Stimulated activated memory B cell treated with anti-CD40 and anti-IgM and Interleukin-4, amounts not matched to agents 10 μg/mL and 1 μg/mL and 100 μg/mL, for 72 hours (primary cell): Measurements from ENCODE around the gene FER1L5.
"Not testable (repeated sequence)": the region's sequence is repeated elsewhere in the genome, so short reads cannot be mapped to it uniquely, and the experiment has no call there.

Source experiments
- ATAC-seq: fragments of 150-1000 bp; cut with Tn5 transposase; 2 replicates; pipeline ENCODE4 v1.10.0; 2021
- H3K27ac Mint-ChIP-seq: one replicate; pipeline ENCODE4 v1.8.0; 2022; ENCODE audit warnings: mild to moderate bottlenecking, mixed read lengths
- H3K27me3 Mint-ChIP-seq: one replicate; pipeline ENCODE4 v1.8.0; 2022; ENCODE audit warnings: mixed read lengths
- H3K36me3 Mint-ChIP-seq: one replicate; pipeline ENCODE4 v1.8.0; 2022; ENCODE audit warnings: mixed read lengths
- H3K4me1 Mint-ChIP-seq: one replicate; pipeline ENCODE4 v1.8.0; 2022; ENCODE audit warnings: mixed read lengths
- H3K4me3 Mint-ChIP-seq: one replicate; pipeline ENCODE4 v1.8.0; 2022; ENCODE audit warnings: mild to moderate bottlenecking, moderate library complexity, mixed read lengths
- H3K9me3 Mint-ChIP-seq: one replicate; pipeline ENCODE4 v1.8.0; 2022; ENCODE audit warnings: mixed read lengths

The FER1L5 gene

GRCh38 chr2:96655526-96655925, 13.0 kb downstream of the FER1L5 start:
- H3K9me3 Mint-ChIP-seq = no peaks in the 10 kb centered on the region
- H3K36me3 Mint-ChIP-seq = no peaks in the 10 kb centered on the region
- ATAC-seq = no peak
- H3K27me3 Mint-ChIP-seq = peaks cover 11% of the 10 kb centered on the region
- H3K27ac Mint-ChIP-seq = no peak overlapping the region
- H3K4me3 Mint-ChIP-seq = no peak overlapping the region
- no peaks in the 10 kb centered on the region for H3K4me1 Mint-ChIP-seq

DNA sequence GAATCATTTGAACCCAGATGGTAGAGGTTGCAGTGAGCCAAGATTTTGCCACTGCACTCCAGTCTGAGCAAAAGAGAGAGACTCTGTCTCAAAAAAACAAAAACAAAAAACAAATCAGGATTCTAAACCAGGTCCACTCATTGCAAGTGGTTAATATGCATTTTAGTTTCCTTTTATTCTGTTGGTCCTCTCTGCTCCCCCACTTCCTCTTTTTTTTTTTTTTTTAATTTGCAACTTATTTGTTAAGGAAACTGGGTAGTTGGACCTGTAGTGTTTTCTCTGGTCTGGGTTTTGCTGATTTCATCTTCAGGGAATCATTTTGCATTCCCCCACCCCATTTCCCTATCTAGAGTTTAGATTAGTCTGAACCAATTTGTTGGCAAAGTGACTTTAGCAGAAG, 14.0 kb downstream of the FER1L5 start:
- no peaks in the 10 kb centered on the region for H3K4me1 Mint-ChIP-seq
- peaks cover 1% of the 10 kb centered on the region for H3K27me3 Mint-ChIP-seq
- no peaks in the 10 kb centered on the region for H3K9me3 Mint-ChIP-seq
- no peak for ATAC-seq
- no peak overlapping the region for H3K27ac Mint-ChIP-seq
- no peak overlapping the region for H3K4me3 Mint-ChIP-seq
- H3K36me3 Mint-ChIP-seq = no peaks in the 10 kb centered on the region

GRCh38 chr2:96661324-96661723, 18.8 kb downstream of the FER1L5 start:
- ATAC-seq = no peak
- no peak overlapping the region for H3K4me3 Mint-ChIP-seq
- H3K36me3 Mint-ChIP-seq = no peaks in the 10 kb centered on the region
- no peaks in the 10 kb centered on the region for H3K4me1 Mint-ChIP-seq
- H3K9me3 Mint-ChIP-seq = no peaks in the 10 kb centered on the region
- no peaks in the 10 kb centered on the region for H3K27me3 Mint-ChIP-seq
- no peak overlapping the region for H3K27ac Mint-ChIP-seq

DNA sequence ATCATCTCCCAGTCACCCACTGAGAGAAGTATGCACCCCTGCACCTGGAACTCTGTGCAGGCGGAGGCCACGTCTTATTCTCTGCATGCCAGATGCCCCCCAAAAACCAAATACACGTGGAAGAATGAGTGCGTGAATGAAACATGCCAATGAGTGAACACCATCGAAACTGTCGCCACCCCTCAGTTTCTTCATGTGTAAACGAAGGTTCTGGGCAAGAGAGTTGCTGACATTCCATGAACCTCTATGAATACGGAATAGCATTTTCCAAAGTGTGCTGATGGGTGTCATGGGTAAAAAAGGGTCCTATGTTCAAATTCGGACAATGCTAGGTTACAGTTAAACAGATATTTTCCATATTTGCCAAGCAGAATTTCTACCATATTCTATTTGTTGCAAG, 19.8 kb downstream of the FER1L5 start:
- Mint-ChIP-seq H3K9me3 (no peaks in the 10 kb centered on the region), H3K4me3 (no peak overlapping the region), H3K27me3 (no peaks in the 10 kb centered on the region), H3K4me1 (no peaks in the 10 kb centered on the region), H3K36me3 (no peaks in the 10 kb centered on the region), H3K27ac (no peak overlapping the region)
- ATAC-seq = no peak

DNA sequence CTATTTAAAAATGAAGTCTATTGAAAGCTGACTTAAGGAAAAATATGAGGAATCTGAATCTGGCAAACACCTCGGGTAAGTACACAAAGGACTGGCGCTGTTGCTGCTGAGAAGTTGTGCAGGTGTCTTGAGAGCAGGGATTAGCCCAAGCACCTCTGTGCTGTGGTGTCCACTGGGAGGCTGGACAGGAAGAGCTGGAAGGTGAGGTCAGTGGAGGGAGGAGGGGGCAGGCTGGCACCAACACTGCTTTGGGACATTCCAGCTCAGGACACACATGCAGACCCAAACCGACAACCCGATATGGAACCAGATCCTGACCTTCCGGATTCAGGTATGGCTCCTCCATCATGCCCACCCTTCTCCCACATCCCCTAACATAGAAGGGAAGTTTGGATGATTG, 20.6 kb downstream of the FER1L5 start:
- H3K36me3 Mint-ChIP-seq = no peaks in the 10 kb centered on the region
- H3K9me3 Mint-ChIP-seq = no peaks in the 10 kb centered on the region
- no peak for ATAC-seq

DNA sequence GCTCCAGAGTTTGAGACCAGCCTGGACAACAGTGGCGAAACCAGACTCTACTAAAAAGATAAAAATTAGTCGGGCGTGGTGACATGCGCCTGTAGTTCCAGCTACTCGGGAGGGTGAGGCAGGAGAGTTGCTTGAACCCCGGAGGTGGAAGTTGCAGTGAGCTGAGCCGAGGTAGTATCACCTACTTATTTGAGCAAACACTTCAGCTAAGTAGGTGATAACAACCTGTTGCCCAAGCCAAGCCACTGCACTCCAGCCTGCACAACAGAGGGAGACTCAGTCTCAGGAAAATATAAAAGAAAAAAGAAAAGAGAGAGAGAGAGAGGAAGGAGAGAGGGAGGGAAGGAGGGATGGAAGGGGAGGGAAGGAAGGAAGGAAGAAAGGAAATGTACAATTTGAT, 21.3 kb downstream of the FER1L5 start:
- Mint-ChIP-seq H3K27me3 (peaks cover under 1% of the 10 kb centered on the region), H3K4me1 (no peaks in the 10 kb centered on the region), H3K36me3 (no peaks in the 10 kb centered on the region), H3K4me3 (no peak overlapping the region), H3K9me3 (no peaks in the 10 kb centered on the region), H3K27ac (no peak overlapping the region)
- no peak for ATAC-seq

More for the DNA sequence above, 20.6 kb downstream of the FER1L5 start:
- Mint-ChIP-seq H3K4me3 (no peak overlapping the region), H3K4me1 (no peaks in the 10 kb centered on the region), H3K27me3 (no peaks in the 10 kb centered on the region), H3K27ac (no peak overlapping the region)

DNA sequence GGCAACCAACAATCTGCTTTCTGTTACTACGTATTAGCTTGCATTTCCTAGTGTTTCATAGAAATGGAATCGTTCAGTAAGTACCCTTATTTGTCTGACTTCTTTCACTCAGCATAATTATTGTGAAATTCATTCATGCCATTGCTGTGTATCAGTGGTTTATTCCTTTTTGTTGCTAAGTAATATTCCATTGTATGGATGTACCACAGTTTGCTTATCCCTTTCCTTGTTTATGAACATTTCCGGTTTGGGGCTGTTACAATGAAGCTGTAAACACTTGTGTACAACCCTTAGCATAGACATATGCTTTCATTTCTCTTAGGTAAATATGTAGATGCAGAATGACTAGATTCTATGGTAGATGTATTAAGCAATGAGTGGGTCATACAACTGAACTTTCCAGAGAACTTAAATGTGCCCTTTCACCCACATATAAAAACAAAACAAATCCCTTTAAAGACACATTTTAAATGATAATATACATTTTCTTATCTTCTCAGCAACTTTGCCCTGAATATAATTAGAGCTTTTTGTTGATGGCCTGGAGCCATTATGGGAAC, 21.9 kb downstream of the FER1L5 start:
- H3K27ac Mint-ChIP-seq = no peak overlapping the region
- peaks cover 7% of the 10 kb centered on the region for H3K27me3 Mint-ChIP-seq
- H3K9me3 Mint-ChIP-seq = no peaks in the 10 kb centered on the region
- no peak overlapping the region for H3K4me3 Mint-ChIP-seq
- no peak for ATAC-seq
- no peaks in the 10 kb centered on the region for H3K4me1 Mint-ChIP-seq
- no peaks in the 10 kb centered on the region for H3K36me3 Mint-ChIP-seq

GRCh38 chr2:96665083-96665569, 22.6 kb downstream of the FER1L5 start:
- ATAC-seq = no peak
- H3K4me3 Mint-ChIP-seq = no peak overlapping the region
- no peaks in the 10 kb centered on the region for H3K9me3 Mint-ChIP-seq
- no peaks in the 10 kb centered on the region for H3K36me3 Mint-ChIP-seq
- no peaks in the 10 kb centered on the region for H3K4me1 Mint-ChIP-seq
- no peak overlapping the region for H3K27ac Mint-ChIP-seq
- H3K27me3 Mint-ChIP-seq = peaks cover 7% of the 10 kb centered on the region

DNA sequence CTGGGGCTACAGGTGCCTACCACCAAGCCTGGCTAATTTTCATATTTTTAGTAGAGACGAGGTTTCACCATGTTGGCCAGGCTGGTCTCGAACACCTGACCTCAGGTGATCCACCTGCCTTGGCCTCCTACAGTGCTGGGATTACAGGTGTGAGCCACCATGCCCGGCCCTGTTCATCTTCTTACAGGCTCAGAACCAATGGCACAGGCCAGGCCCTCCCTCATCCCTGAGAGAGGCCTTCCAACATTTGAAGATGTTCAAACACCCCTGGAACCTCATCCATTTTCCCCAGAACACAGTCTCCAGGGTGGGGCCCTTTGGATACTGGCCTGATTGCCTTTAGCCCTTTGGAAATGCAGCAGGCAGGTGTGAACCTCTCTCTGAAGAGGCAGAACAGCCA, 23.2 kb downstream of the FER1L5 start:
- ATAC-seq, H3K4me3 Mint-ChIP-seq, H3K27ac Mint-ChIP-seq, H3K9me3 Mint-ChIP-seq, H3K4me1 Mint-ChIP-seq, H3K36me3 Mint-ChIP-seq, H3K27me3 Mint-ChIP-seq: not testable (repeated sequence)

GRCh38 chr2:96668771-96669170, 26.2 kb downstream of the FER1L5 start:
- no peak overlapping the region for H3K4me3 Mint-ChIP-seq
- H3K4me1 Mint-ChIP-seq = no peaks in the 10 kb centered on the region
- H3K27me3 Mint-ChIP-seq = peaks cover 7% of the 10 kb centered on the region
- no peaks in the 10 kb centered on the region for H3K9me3 Mint-ChIP-seq
- H3K27ac Mint-ChIP-seq = no peak overlapping the region
- no peak for ATAC-seq
- no peaks in the 10 kb centered on the region for H3K36me3 Mint-ChIP-seq

DNA sequence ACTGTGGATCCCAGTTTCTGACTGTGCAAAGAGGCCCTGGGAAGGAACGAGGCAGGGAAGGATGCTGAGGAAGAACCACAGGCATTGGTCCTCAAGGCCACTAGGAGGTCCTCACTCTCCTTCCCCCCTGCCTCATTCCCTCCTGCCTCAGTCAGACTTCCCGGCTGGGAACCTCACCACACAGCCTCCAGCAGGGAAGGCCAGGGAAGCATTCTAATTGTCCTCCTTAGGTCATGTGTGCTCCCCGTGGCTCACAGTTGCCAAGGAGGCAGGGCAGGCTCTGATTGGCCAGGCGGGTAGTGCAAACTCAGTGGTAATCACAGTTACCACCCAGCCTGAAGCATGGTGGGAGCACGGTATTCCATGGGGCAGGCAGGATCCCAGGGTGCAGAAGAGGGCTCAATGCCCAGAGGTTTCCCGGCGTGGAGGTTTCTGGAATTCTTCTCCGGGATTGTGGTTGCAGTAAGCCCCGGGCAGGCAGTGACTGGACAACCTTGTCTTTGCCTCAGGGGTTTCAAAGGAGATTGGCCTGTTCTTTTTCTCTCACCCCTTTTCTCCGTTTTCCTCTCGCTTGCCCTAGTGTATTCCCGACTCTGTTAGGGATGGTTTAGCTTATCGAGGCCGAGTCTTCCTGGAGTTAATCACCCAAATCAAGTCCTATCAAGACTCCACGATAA, 27.1 kb downstream of the FER1L5 start:
- Mint-ChIP-seq H3K4me3 (no peak overlapping the region), H3K36me3 (no peaks in the 10 kb centered on the region), H3K27ac (no peak overlapping the region), H3K4me1 (no peaks in the 10 kb centered on the region), H3K9me3 (no peaks in the 10 kb centered on the region), H3K27me3 (peaks cover 7% of the 10 kb centered on the region)
- ATAC-seq = no peak

DNA sequence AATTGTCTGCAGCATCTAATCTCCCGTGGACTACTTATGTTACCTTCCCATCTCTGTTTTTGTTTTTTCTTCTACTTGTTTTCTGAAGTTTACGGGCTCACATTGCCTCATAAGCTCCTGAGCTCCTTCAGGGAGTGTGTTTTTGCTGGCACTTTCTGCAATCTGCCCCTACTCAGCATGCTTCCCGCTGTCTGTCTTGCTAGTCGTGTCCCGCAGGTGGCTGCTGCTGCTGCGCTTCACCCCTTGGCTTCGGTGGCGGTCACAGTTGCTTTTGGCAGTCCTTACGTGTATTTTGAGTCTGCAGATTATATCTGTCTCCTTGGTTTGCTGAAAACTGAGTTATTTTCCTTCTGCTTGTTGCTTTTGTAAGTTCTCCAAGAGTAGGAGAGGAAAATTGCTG, 37.3 kb downstream of the FER1L5 start:
- Mint-ChIP-seq H3K4me1 (no peaks in the 10 kb centered on the region), H3K36me3 (no peaks in the 10 kb centered on the region), H3K9me3 (no peaks in the 10 kb centered on the region), H3K27ac (no peak overlapping the region), H3K4me3 (no peak overlapping the region), H3K27me3 (peaks cover 19% of the 10 kb centered on the region)
- no peak for ATAC-seq

DNA sequence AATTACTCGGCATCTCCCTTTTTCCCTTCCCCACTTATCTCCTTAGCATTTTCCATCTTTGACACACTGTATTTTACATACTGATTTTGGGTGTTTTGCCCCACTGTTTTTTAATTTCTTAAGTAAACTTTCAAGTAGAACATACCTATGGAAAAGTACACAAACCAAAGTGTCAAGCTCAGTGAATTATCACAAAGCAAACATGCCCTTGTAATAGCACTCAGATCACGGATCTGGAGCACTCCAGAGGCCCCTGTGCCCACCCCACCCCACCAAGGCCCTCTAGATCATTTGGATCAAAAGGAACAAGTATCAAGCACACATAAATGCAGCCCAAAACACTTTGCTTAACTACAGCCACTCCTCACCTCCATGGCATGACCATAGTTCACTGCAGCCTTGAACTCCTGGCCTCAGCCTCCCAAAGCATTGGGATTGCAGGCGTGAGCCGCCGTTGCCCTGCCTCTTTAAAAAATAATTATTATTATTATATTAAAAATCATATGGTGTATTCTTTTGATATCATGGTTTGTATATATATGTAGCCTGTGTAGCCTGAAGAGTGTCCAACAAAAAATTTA, 38.1 kb downstream of the FER1L5 start:
- no peak overlapping the region for H3K27ac Mint-ChIP-seq
- no peak overlapping the region for H3K4me3 Mint-ChIP-seq
- ATAC-seq = no peak
- H3K27me3 Mint-ChIP-seq = peaks cover 26% of the 10 kb centered on the region
- H3K4me1 Mint-ChIP-seq = no peaks in the 10 kb centered on the region
- H3K9me3 Mint-ChIP-seq = no peaks in the 10 kb centered on the region
- no peaks in the 10 kb centered on the region for H3K36me3 Mint-ChIP-seq

DNA sequence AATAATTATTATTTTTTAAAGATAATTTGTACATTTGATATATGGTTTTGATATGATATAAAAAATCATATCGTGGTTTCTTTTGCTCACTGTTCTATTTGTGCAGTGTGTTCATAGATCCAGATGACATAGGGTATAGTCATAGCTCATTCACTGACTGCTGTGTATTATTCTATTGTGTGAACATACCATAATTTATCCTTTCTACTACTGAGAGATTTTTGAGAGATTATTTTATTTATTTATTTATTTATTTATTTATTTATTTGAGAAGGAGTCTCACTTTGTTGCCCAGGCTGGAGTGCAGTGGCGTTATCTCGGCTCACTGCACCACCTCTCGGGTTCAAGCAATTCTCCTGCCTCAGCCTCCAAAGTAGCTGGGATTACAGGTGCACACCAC, 39.0 kb downstream of the FER1L5 start:
- no peak for ATAC-seq
- Mint-ChIP-seq H3K36me3 (no peaks in the 10 kb centered on the region), H3K4me1 (no peaks in the 10 kb centered on the region), H3K4me3 (no peak overlapping the region), H3K27me3 (peaks cover 34% of the 10 kb centered on the region), H3K27ac (no peak overlapping the region), H3K9me3 (no peaks in the 10 kb centered on the region)

DNA sequence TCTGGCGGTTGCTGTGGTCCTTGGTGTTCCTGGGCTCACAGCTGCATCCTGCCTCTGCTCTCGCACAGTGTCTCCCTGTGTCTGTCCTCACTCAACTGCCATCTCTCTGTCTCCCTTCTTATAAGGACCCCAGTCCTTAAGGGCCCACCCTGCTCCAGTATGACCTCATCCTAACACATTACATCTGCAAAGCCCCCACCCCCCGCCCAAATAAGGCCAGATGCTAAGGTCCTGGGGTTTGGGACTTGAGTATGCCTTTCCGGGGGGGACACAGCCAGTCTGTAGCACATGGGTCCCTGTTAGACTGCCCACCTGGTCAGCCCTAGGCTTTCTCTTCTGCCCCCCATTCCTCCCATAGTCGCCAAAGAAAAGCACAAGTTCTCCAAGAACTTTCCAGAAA, 40.7 kb downstream of the FER1L5 start:
- Mint-ChIP-seq H3K4me3 (no peak overlapping the region), H3K27me3 (peaks cover 43% of the 10 kb centered on the region), H3K4me1 (no peaks in the 10 kb centered on the region), H3K9me3 (no peaks in the 10 kb centered on the region), H3K27ac (no peak overlapping the region), H3K36me3 (no peaks in the 10 kb centered on the region)
- no peak for ATAC-seq
